ENCODE results near the gene MYB. TPM values are rescaled to one million over a fixed set of nuclear protein-coding genes. Genes with fewer than 3 reads are reported as not detected.

The MYB gene
- total and polyA plus RNA-seq, 2 of the 4 experiments (the other 2 are of a cell fraction) = 0.44 to 0.90 TPM

GRCh38 chr6:135182071-135183001 is 1.2 kb downstream of the MYB start:
- in situ Hi-C loops (cut with MboI; ENCODE audit: low sequenced_read_pairs) (no loop called here), intact Hi-C loops (cut with micrococcal nuclease) (loop anchor here (5.0 kb wide), 1 partner anchor 240 kb away; no protein-coding TSS in a partner anchor), dilution Hi-C loops (cut with HindIII; ENCODE audit: low sequenced_read_pairs, unreplicated experiment) (no loop called here)
- WGBS, 2 experiments (ENCODE audit: extremely low coverage in 2 of 2, insufficient read length in 1 of 2) = 0% methylated on average over 25 of the region's 78 CpGs; no CpG with 5 or more reads in 1 of the 2 experiments
- no peak overlapping the region for H3K27ac ChIP-seq (ENCODE audit: insufficient read depth, low read length)
- no peak overlapping the region for H2AK9ac ChIP-seq (replicated peaks; ENCODE audit: low read depth, low read length, poor library complexity)
- no peaks in the 10 kb centered on the region for H3K9me3 ChIP-seq (ENCODE audit: control insufficient read depth, insufficient read depth, low read length)
- H3K79me1 ChIP-seq (ENCODE audit: low read depth in 1 of 2, low read length in 2 of 2) = no peaks in the 10 kb centered on the region
- peak overlapping the region; percentile 94 for H3K4me2 ChIP-seq (ENCODE audit: low read depth, low read length)
- H2BK120ac ChIP-seq (ENCODE audit: low read depth, low read length) = no peak overlapping the region
- no peaks in the 10 kb centered on the region for H3K9me1 ChIP-seq (ENCODE audit: insufficient read depth, low read length)
- ATAC-seq (ENCODE audit: low read depth) = peak; percentile 22
- H2BK20ac ChIP-seq (ENCODE audit: low read depth, low read length) = no peak overlapping the region
- H3K4me3 ChIP-seq (ENCODE audit: insufficient read depth, low read depth, low read length) = peak overlapping the region; percentile 36
- H3K4me1 ChIP-seq (ENCODE audit: control insufficient read depth, insufficient read depth, low read length) = peaks cover 4% of the 10 kb centered on the region; the same call in 1 of the 2 replicates
- H3K36me3 ChIP-seq (ENCODE audit: control insufficient read depth, insufficient read depth, low read length) = no peaks in the 10 kb centered on the region
- H3K4ac ChIP-seq (ENCODE audit: low read depth, low read length) = no peak overlapping the region
- BruUV-seq (replicated peaks) = no TSS peak
- H4K91ac ChIP-seq (ENCODE audit: insufficient read depth, low read depth, low read length) = no peak overlapping the region
- H4K5ac ChIP-seq (ENCODE audit: low read depth, low read length) = no peak overlapping the region
- peak overlapping the region; percentile 94 for H2AFZ ChIP-seq (replicated peaks; ENCODE audit: low read length, poor library complexity)
- H3K56ac ChIP-seq (ENCODE audit: extremely low read depth, insufficient read depth, low read length) = no peak overlapping the region
- H4K8ac ChIP-seq (ENCODE audit: low read depth in 2 of 2, low read length in 2 of 2) = no peak overlapping the region
- no peak overlapping the region for H3K14ac ChIP-seq (replicated peaks; ENCODE audit: low read depth, low read length)
- H4K20me1 ChIP-seq (ENCODE audit: insufficient read depth, low read length) = no peaks in the 10 kb centered on the region
- POLR2A ChIA-PET (ENCODE audit: unreplicated experiment) = no interaction called here
- H3K9ac ChIP-seq (ENCODE audit: low read depth, low read length) = no peak overlapping the region
- CTCF ChIA-PET = no interaction called here
- H2AK5ac ChIP-seq (ENCODE audit: low read depth, low read length) = no peak overlapping the region
- peak overlapping the region; percentile 68; the same call in 1 of the 2 replicates for H3K23ac ChIP-seq (ENCODE audit: low read depth, low read length)
- H3K18ac ChIP-seq (ENCODE audit: low read depth, low read length) = no peak overlapping the region
- no peak overlapping the region for H2BK15ac ChIP-seq (ENCODE audit: low read depth, low read length)
- H3K27me3 ChIP-seq (ENCODE audit: control insufficient read depth, insufficient read depth, low read length) = peaks cover 32% of the 10 kb centered on the region
- TF ChIP-seq ELK1 (IDR thresholded peaks at IDR 0.05; ENCODE audit: borderline replicate concordance, low read depth, low read length) (no peak), POLR2A (IDR thresholded peaks at IDR 0.05; ENCODE audit: low read depth, low read length) (no peak), FOS (IDR thresholded peaks at IDR 0.05; ENCODE audit: low read depth, low read length) (no peak), MXI1 (IDR thresholded peaks at IDR 0.05; ENCODE audit: borderline replicate concordance, low read depth, low read length) (no peak), RAD21 (IDR thresholded peaks at IDR 0.05; ENCODE audit: low read length) (no peak), NFE2L2 (IDR thresholded peaks at IDR 0.05; ENCODE audit: low read depth, low read length) (no peak), RFX5 (IDR thresholded peaks at IDR 0.05; ENCODE audit: low read depth, low read length) (no peak), RCOR1 (IDR thresholded peaks at IDR 0.05; ENCODE audit: insufficient replicate concordance, low read length) (no peak), SMC3 (IDR thresholded peaks at IDR 0.05; ENCODE audit: low read depth, low read length) (no peak), CHD1 (IDR thresholded peaks at IDR 0.05; ENCODE audit: low read depth, low read length) (no peak), BHLHE40 (IDR thresholded peaks at IDR 0.05; ENCODE audit: low read depth, low read length) (no peak), USF2 (IDR thresholded peaks at IDR 0.05; ENCODE audit: low read depth, low read length) (no peak), MAFK (IDR thresholded peaks at IDR 0.05; ENCODE audit: low read depth, low read length) (no peak), CTCF (conservative IDR thresholded peaks at IDR 0.05; ENCODE audit: low read depth, low read length) (no peak)
- DNase-seq = no peak
- no peak overlapping the region for H2BK5ac ChIP-seq (ENCODE audit: low read depth, low read length, poor library complexity, severe bottlenecking)

Data from IMR-90 (cell line).